22Rv1 (cell line): ENCODE results near the gene SCG3.
"Not testable (repeated sequence)": the region's sequence is repeated elsewhere in the genome, so short reads cannot be mapped to it uniquely, and the experiment has no call there.

Experiments used
- H3K27ac ChIP-seq: fragments of 450-650 bp; 2 replicates; pipeline ENCODE4 v1.5.1; 2017
- ZFX ChIP-seq: fragments of 450-650 bp; IDR thresholded peaks from 2 replicates; pipeline ENCODE4 v1.6.1; 2017; ENCODE audit warnings: antibody characterized with exemption, borderline replicate concordance
- TF ChIP-seq, protein P1 (sequence below): fragments of 450-650 bp; IDR thresholded peaks from 2 replicates; pipeline ENCODE4 v1.5.1; 2017; ENCODE audit warnings: mild to moderate bottlenecking

Gene SCG3

DNA sequence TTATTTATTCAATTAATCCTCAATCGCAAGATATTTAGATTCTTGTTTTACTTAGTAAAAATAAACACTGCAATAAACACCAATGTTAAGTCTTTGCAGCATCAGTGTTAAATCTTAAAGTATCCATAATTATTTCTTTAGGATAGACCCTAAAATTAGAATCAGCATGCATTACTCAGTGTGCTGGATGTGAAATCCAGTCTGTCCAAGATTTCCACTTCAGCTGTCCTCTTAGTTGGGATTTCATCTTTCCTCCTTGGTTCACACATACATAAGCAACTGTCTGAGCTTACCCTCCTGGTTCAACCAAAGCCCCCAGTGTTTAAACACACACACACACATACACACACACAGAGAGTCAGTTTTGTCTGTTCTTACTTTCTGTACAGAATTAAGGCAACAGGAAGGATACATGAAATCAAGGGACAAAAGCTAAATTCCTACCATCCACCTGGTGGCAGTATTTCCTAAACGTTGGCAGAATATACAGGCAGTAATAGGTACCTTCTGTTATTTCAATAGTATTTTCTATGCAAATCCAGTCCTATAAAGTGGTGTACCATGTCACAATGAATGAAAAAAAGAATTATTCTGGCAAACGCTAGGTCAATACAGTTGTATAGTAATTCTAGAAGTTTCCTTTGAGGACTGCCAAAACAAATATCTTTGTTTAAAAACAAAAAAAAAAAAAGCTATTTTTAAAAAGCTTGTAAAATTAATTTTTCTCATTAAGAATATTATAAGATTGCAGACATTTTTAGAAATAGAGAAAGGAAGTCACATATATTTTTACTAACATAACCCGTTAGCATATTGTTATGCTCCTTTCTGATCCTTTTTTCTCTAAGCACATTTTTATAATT lies 31.4 kb upstream of the SCG3 start:
- TF ChIP-seq ZFX: no peak
- TF ChIP-seq, protein P1, sequence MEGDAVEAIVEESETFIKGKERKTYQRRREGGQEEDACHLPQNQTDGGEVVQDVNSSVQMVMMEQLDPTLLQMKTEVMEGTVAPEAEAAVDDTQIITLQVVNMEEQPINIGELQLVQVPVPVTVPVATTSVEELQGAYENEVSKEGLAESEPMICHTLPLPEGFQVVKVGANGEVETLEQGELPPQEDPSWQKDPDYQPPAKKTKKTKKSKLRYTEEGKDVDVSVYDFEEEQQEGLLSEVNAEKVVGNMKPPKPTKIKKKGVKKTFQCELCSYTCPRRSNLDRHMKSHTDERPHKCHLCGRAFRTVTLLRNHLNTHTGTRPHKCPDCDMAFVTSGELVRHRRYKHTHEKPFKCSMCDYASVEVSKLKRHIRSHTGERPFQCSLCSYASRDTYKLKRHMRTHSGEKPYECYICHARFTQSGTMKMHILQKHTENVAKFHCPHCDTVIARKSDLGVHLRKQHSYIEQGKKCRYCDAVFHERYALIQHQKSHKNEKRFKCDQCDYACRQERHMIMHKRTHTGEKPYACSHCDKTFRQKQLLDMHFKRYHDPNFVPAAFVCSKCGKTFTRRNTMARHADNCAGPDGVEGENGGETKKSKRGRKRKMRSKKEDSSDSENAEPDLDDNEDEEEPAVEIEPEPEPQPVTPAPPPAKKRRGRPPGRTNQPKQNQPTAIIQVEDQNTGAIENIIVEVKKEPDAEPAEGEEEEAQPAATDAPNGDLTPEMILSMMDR: peak; percentile 81
- no peak overlapping the region for H3K27ac ChIP-seq

GRCh38 chr15:51652084-51652668 lies 29.1 kb upstream of the SCG3 start:
- no peak for TF ChIP-seq ZFX
- TF ChIP-seq, protein P1: no peak
- H3K27ac ChIP-seq: no peak overlapping the region

DNA sequence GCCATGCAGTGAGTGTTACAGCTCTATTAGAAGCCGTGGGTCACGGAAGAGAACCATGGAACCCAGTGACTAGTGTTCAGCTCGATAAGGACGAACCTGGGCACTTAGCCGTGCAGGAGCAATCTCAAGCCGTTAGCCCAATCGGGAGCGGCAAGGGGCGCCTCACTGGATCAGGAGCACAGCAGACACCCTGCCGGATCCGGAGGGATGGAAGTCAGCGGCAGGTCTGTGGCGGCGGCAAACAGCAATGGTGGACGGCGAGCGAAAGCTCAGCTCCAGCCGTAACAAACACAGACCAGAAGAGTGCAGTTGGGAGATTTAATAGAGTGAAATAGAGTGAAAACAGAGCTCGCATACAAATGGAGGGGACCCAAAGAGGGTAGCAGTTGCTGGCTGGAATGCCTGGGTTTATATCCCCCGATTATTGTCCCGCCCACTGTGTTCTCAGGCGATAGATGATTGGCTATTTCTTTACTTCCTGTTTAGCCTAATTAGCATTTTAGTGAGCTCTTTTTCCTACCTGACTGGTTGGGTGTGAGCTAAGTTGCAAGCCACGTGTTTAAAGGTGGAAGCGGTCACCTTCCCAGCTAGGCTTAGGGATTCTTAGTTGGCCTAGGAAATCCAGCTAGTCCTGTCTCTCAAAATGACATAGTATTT lies 25.8 kb upstream of the SCG3 start:
- H3K27ac ChIP-seq: not testable (repeated sequence)

GRCh38 chr15:51658664-51659063 lies 22.6 kb upstream of the SCG3 start:
- TF ChIP-seq, protein P1: no peak
- no peak for TF ChIP-seq ZFX
- H3K27ac ChIP-seq: no peak overlapping the region

GRCh38 chr15:51661072-51661471 lies 20.2 kb upstream of the SCG3 start:
- TF ChIP-seq, protein P1: no peak
- no peak for TF ChIP-seq ZFX
- no peak overlapping the region for H3K27ac ChIP-seq

DNA sequence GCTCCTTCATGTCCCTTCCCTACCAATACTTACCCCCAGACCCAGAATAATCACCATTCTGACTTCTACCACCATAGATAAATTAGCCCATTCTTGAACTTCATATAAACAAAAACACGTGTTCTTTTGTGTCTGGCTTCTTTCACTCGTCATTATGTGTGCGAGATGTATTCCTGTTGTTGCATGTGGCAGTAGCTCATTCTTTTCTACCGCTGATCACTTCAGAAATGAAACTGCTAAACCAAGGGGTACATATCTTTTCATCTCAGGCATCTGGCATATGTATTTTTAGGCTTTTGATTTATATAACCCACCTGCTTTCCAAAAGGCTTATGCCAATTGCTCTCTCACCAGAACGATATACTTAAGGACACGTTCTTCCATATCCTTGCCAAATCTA lies 13.8 kb upstream of the SCG3 start:
- no peak for TF ChIP-seq ZFX
- TF ChIP-seq, protein P1: no peak
- H3K27ac ChIP-seq: no peak overlapping the region

GRCh38 chr15:51668446-51668845 lies 12.9 kb upstream of the SCG3 start:
- H3K27ac ChIP-seq: no peak overlapping the region

More at GRCh38 chr15:51668446-51668845, 12.9 kb upstream of the SCG3 start:
- TF ChIP-seq, protein P1: no peak
- no peak for TF ChIP-seq ZFX
